ENCODE data around the gene CD109. TPM values are rescaled to one million over a fixed set of nuclear protein-coding genes. Genes with fewer than 3 reads are reported as not detected.

CD109 gene
- total and polyA plus RNA-seq, 2 of the 8 experiments (the other 6 are each of a cell fraction or from before 2014, with no cell fraction given): 1.4 to 5.3 TPM

DNA sequence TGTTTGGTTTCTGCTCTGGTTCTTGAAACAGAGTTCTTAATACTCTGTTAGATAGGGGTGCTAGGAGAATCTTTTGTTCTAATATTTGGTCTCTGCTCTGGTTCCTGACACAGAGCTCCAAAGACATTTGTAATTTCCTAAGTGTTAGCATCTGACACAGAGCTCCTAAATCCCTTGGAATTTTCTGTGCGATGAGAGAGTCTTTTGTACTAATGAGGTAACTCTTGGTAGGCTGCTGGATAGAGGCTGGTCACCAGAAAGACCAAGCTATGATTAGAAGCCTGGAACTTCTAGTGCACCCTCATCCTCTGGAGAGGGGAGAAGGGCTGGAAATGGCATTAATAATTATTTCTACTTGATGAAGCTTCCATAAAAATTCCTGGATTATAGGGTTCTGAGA lies 7.7 kb upstream of the CD109 start:
- H3K9me3 ChIP-seq (ENCODE audit: insufficient read depth in 2 of 2, low read depth in 1 of 2, low read length in 1 of 2): 0 out of 4 replicates have a peak, but pooled peaks cover 0 to 4% of the 10 kb centered on the region in 2 experiments
- no peak overlapping the region for H2BK12ac ChIP-seq (ENCODE audit: low read depth, low read length)
- H2BK5ac ChIP-seq (ENCODE audit: low read depth, low read length): no peak overlapping the region
- H3K23me2 ChIP-seq (ENCODE audit: low read depth, low read length): no peaks in the 10 kb centered on the region
- no peaks in the 10 kb centered on the region for H3K79me1 ChIP-seq (ENCODE audit: low read depth, low read length)
- no peaks in the 10 kb centered on the region for H4K20me1 ChIP-seq (replicated peaks in 1 of 2; ENCODE audit: control insufficient read depth in 1 of 2, insufficient read depth in 2 of 2, low read length in 2 of 2)
- DNase-seq (ENCODE audit: low read depth in 1 of 2, low spot score in 2 of 2) (no peak), FAIRE-seq (no peak)
- H3K4me1 ChIP-seq (replicated peaks in 1 of 4; ENCODE audit: control insufficient read depth in 3 of 4, insufficient read depth in 4 of 4, low read length in 3 of 4): no peaks in the 10 kb centered on the region
- H3K27ac ChIP-seq (ENCODE audit: low read depth, low read length): no peak overlapping the region
- no peak overlapping the region for H2AFZ ChIP-seq (ENCODE audit: low read length)
- H3K14ac ChIP-seq (ENCODE audit: insufficient read length): no peak overlapping the region
- H2BK15ac ChIP-seq (ENCODE audit: low read length): no peak overlapping the region
- H4K91ac ChIP-seq (replicated peaks; ENCODE audit: insufficient read length, low read length): no peak overlapping the region
- no peaks in the 10 kb centered on the region for H3K36me3 ChIP-seq (ENCODE audit: control insufficient read depth in 2 of 4, insufficient read depth in 4 of 4, low read length in 3 of 4)
- H3K4ac ChIP-seq (replicated peaks; ENCODE audit: insufficient read length, low read depth, low read length): no peak overlapping the region
- no peak overlapping the region for H3K4me2 ChIP-seq (ENCODE audit: insufficient read depth in 1 of 2, low read depth in 2 of 2, low read length in 2 of 2)
- H2BK120ac ChIP-seq (replicated peaks; ENCODE audit: low read depth, low read length): no peak overlapping the region
- TF ChIP-seq SIX5 (IDR thresholded peaks at IDR 0.05; ENCODE audit: low read depth, low read length) (no peak), SAP30 (IDR thresholded peaks at IDR 0.05; ENCODE audit: insufficient read depth, insufficient replicate concordance, low read length) (no peak), TCF12 (IDR thresholded peaks at IDR 0.05; ENCODE audit: low read depth, low read length) (no peak), KDM4A (IDR thresholded peaks at IDR 0.05; ENCODE audit: low read depth, low read length, severe bottlenecking) (no peak)
- H2BK20ac ChIP-seq (ENCODE audit: low read length): no peak overlapping the region
- POLR2A ChIA-PET (ENCODE audit: partially characterized antibody): no interaction called here
- no peak overlapping the region for H2AK5ac ChIP-seq (ENCODE audit: low read depth, low read length)
- H3K18ac ChIP-seq (ENCODE audit: extremely low read depth, low read length): no peak overlapping the region
- H3K56ac ChIP-seq (replicated peaks; ENCODE audit: insufficient read length, low read depth, low read length): no peak overlapping the region
- no peak overlapping the region for H3K4me3 ChIP-seq (ENCODE audit: extremely low read depth in 1 of 4, insufficient read depth in 2 of 4, low read depth in 3 of 4, low read length in 4 of 4)
- CTCF ChIA-PET (ENCODE audit: partially characterized antibody): interaction anchor here (1.2 to 4.1 kb wide), 3 partner anchors 13 to 44 kb away, joined by 3 to 22 read pairs (median 20); no protein-coding TSS in a partner anchor
- H3K9ac ChIP-seq (replicated peaks in 1 of 4; ENCODE audit: extremely low read depth in 1 of 4, low read depth in 3 of 4, low read length in 3 of 4): no peak overlapping the region
- H3K27me3 ChIP-seq (replicated peaks in 1 of 4; ENCODE audit: control insufficient read depth in 3 of 4, extremely low read depth in 1 of 4, insufficient read depth in 3 of 4, low read length in 3 of 4): no peaks in the 10 kb centered on the region
- H4K8ac ChIP-seq (ENCODE audit: extremely low read depth, insufficient read depth, low read length): no peak overlapping the region
- 94% methylated on average over 1 of the region's 1 CpG; no CpG with 5 or more reads in 1 of the 2 experiments for WGBS, 2 experiments (ENCODE audit: extremely low coverage in 1 of 2, insufficient coverage in 1 of 2, insufficient read length in 1 of 2, insufficient replicate concordance in 2 of 2, low coverage in 1 of 2, low lambda C conversion rate in 2 of 2, missing lambda C conversion rate in 1 of 2)
- no peak overlapping the region for H4K5ac ChIP-seq (ENCODE audit: insufficient read length, low read depth, low read length)
- H3K23ac ChIP-seq (ENCODE audit: insufficient read length): no peak overlapping the region
- H3K79me2 ChIP-seq (ENCODE audit: control insufficient read depth in 1 of 2, insufficient read depth in 2 of 2, low read length in 2 of 2): no peaks in the 10 kb centered on the region

Data from H1 (cell line).